ENCODE measurements around the gene POFUT2.

POFUT2 gene

GRCh38 chr21:45329261-45330074 is 41.8 kb upstream of the POFUT2 start:
- peak overlapping the region; percentile 97 for H3K27ac ChIP-seq
- TF ChIP-seq CTCF (conservative IDR thresholded peaks at IDR 0.05), result no peak

- H3K27ac ChIP-seq, result peak overlapping the region; percentile 97
- TF ChIP-seq CTCF (conservative IDR thresholded peaks at IDR 0.05), result no peak
Observed at GRCh38 chr21:45328198-45329091, 40.8 kb upstream of the POFUT2 start.

- H3K27ac ChIP-seq, result peak overlapping the region; percentile 97
- TF ChIP-seq CTCF (conservative IDR thresholded peaks at IDR 0.05), result no peak
Observed at GRCh38 chr21:45327441-45328197, 39.9 kb upstream of the POFUT2 start.

- no peak for TF ChIP-seq CTCF (conservative IDR thresholded peaks at IDR 0.05)
- no peak overlapping the region for H3K27ac ChIP-seq
Observed at GRCh38 chr21:45326891-45327440, 39.3 kb upstream of the POFUT2 start.

GRCh38 chr21:45326169-45326851 is 38.6 kb upstream of the POFUT2 start:
- no peak overlapping the region for H3K27ac ChIP-seq
- no peak for TF ChIP-seq CTCF (conservative IDR thresholded peaks at IDR 0.05)

GRCh38 chr21:45325206-45326168 is 37.8 kb upstream of the POFUT2 start:
- H3K27ac ChIP-seq, result no peak overlapping the region

More at GRCh38 chr21:45325206-45326168, 37.8 kb upstream of the POFUT2 start:
- no peak for TF ChIP-seq CTCF (conservative IDR thresholded peaks at IDR 0.05)

Measured in VCaP (cell line).